Midbrain (tissue), 1 donor: ENCODE data around the gene LOXL1.
"Not testable (repeated sequence)": the region's sequence is repeated elsewhere in the genome, so short reads cannot be mapped to it uniquely, and the experiment has no call there.

Experiments
- DNase-seq: peaks from one replicate; lab custom pipeline; 2025; lab: John Stamatoyannopoulos, UW

The LOXL1 gene

DNA sequence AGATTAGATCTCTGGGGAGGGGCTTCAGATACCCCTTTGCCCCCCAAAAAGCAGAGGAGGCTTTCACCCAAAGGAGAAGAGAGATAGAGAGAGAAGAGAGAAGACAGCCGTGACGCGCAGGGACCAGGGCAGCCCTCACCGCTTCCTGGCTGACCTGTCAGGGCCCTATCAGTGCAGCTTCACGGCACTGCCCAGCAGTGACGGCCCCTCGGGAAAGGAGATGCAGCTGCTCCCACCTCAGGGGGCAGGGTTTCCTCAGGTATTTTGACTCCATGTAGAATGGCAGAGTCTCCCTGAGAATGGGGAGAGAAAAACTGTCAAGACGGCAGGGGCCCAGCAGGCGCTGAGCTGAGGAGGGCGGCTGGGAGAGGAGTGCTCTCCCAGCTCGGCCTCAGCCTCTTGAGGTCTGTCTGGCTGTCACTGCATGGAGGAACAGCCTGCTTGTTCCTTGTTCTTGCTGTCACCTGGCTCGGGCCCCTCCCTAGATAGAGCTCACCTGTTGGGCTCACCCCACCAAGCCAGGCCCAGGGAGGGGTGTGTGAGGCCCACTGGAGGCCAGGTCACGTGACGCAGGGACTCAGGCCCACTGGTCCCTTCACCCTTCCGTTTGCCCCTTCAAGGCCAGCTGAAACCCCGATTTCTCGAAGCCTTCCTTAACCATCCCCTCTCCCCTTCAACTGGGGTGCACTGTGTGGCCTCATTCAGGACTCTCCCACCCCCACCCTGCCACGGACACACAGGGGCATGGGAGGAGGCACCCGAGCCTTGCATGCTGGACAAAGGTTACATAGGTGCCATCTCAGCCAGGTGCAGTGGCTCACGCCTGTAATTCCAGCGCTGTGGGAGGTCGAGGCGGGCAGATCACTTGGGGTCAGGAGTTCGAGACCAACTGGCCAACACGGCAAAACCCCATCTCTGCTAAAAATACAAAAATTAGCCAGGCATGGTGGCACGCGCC, 28.2 kb downstream of the LOXL1 start:
- no peak for DNase-seq

DNA sequence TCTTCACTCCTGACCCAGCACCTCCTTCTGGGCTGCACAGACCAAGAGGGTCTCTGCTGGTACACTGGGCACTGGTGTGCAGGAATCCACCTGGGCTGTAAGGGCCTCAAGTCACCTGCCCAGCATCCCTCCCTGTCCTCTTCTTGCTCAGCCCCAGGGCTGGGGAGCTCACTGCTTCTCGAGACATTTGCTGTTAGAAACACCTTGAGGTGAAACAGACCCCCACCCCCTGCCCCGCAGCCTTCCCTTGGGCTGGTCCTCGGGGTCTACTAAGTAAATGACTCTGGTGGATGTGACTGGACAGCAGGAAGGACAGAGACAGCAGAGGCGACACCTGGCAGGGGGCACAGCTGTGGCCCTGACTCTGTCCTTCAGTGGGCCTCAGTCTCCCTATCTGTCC, 29.1 kb downstream of the LOXL1 start:
- DNase-seq = no peak

DNA sequence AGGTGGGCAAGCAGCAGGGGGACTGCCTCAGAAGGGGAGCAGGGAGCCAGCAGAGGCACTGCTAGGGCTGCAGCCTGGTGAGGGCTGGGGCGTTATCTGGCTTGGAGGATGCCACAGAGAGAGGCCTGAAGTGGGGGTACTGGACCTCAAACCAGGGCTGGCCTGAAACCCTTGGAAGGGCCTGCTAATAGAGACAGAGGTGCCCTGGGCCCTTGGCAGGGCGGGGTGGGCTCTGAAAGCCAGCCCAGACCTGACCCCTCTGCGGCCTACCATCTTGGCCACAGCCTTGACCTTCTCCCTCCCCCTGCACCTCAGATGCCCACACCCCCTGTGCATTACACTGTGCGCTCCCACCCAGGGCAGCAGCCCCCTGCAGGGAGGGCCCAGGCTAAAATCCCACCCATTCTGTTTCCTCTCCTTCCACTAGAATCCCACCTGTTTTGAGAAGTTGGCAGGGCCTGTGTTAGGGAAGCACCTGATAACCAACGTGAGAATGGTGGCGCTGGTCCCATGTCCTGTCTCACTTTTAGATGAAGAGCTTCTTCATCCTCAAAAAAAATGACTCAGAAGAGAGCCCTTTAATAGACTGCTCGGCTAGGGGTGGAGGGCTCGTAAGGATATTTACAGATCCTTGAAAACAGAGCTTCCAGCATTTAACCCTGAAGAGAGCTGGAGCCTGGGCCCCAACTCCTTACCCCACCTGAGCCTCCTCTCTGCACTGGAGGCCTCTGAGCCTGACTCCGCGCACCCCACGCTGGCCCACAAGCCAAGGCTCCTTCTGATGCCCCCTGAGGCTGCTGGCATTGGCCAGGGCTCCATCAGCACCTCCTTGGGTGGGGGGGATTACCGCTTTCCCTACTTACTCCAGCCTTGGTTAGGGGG, 29.8 kb downstream of the LOXL1 start:
- DNase-seq = no peak

DNA sequence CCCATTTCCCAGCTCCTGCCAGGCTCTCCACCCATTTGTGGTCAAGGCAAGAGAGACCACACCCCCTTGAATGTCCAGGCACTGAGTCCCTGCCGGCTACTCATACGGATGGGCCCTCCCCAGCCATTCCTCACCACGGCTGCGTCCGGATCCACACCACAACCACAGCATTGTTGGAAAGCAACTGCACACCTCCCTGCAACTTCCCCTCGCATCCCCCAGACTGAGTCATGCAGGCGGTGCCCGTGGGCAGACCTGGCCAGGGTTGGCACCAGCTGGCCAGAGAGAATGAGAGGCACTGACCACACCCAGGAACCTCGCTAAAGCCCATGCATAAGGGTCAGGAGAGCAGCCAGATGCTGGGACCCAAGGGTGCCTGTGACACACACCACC, 30.5 kb downstream of the LOXL1 start:
- DNase-seq = no peak

DNA sequence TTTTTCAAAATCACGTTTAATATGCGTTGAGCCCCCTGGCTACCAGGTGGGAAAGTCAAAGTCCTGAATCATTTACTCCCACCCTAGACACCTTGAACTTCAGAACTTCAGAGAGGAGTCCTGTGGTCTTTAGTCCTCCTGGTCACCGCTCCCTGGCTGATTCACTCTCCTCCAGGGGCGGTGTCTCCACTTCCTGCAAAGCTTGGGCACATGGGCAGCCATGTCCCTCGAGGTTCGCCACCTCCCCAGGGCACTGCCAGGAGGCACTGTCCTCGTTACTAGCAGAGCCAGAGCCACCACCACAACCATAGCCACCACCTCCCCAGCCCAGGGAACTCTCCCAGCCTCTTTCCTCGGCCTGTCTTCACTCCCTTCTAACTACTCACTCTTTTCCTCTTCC, 31.0 kb downstream of the LOXL1 start:
- no peak for DNase-seq

DNA sequence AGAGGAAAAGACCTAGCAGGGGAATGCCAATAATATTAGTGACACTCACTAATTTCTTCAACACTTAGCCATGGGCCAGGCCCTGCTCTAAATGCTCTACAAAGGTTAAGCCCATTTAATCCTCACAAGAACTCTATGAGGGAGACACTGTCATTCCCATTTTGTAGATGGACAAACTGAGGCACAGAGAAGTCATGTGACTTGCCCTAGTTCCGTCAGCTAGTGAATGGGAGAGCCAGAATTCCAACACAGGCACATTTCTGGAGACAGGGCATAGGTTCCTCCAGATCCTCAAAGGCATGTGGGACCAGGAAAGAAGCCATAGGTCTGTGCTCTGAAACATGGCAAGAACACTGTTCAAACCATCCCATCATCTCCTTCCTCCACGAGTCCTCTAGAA, 31.5 kb downstream of the LOXL1 start:
- DNase-seq = no peak

DNA sequence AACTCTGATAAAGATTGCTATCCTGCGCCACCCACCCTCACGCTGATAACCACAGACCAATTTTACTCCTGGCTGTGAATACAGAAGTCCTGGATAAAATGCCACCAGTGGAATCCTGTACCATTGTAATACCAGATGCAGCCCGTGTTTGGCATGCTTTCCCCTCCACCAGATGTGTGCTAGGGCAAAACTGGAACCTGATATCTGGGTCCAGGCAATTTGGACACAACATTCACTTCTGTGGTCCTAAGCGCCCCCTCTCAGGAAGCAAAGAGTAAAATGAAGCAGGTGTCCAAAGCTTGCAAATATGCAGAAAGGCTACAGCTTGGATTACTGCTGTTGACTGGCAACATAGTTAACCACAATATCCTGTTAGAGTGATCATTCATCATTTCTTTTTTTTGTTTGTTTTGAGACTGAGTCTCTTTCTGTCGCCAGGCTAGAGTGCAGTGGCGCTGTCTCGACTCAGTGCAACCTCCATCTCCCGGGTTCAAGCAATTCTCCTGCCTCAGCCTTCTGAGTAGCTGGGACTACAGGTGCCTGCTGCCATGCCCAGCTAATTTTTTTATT, 32.8 kb downstream of the LOXL1 start:
- DNase-seq = no peak

DNA sequence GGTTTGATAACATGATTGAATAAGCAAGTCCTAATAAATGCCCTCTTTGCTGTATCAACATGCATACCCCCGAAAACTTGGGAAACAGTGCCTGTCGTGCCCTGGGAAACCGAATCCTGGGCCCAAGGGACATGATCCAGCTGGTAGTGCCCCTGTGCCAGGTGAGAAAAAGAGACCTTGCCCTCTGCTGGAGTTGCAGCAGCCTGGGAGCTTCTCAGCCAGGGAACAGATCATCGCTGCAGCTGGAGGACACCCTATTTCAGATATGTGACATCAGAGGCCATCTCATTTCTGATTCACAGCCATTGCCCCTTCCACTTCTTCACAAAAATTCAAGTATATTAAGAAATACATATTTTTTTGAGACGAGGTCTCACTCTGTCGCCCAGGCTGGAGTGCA, 33.5 kb downstream of the LOXL1 start:
- DNase-seq = no peak

DNA sequence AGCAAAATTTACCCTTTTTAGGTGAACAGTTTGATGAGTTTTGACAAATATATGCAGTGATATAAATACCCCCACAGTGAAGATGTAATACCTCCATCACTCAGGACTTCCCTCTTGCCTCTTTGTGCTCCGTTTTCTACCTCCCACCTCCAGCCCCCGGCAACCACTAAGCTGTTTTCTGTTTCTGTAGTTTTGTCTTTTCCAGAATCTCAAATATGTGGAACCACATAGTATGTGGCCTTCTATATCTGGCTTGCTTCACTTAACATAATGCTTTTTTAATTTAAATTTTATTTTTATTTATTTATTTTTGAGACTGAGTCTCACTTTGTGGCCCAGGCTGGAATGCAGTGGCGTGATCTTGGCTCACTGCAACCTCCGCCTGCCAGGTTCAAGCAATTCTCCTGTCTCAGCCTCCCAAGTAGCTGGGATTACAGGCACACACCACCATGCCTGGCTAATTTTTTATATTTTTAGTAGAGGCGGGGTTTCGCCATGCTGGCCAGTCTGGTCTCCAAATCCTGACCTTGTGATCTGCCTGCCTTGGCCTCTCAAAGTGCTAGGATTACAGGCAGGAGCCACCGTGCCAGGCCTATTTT, 34.3 kb downstream of the LOXL1 start:
- DNase-seq = not testable (repeated sequence)

DNA sequence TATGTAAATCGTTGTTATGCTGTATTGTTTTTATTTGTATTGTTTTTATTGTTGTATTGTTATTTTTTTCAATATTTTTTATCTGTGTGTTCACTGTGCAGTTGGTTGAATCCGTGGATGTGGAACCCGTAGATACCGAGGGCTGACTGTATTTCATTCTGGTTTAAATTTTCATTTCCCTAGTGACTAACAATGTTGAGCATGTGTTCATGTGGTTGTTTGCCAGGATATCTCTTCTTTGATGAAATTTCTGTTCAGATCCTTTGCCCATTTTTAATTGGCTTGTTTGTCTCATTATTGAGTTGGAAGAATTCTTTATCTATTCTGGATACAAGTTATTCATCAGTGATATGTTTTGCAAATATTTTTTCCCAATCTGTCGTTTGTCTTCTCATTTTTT, 36.2 kb downstream of the LOXL1 start:
- DNase-seq = no peak

DNA sequence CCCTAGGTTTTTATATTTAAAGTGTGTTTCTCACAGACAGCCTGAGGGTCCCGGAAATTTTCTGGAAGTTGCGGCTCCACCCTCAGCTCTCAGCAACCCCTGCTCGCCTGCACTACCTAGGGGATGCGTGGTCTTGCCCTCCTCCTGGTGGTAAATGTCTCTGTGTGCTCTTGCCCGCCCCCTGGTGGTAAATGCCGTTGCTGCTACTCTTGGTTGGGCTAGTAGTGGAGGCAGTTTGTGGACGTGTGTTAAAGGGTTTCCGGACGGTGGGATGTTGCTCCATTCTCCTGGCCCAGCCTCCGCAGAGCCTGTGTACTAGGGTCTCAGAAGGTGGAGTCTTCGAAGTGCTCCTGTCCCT, 38.5 kb downstream of the LOXL1 start:
- DNase-seq = peak; percentile 51

DNA sequence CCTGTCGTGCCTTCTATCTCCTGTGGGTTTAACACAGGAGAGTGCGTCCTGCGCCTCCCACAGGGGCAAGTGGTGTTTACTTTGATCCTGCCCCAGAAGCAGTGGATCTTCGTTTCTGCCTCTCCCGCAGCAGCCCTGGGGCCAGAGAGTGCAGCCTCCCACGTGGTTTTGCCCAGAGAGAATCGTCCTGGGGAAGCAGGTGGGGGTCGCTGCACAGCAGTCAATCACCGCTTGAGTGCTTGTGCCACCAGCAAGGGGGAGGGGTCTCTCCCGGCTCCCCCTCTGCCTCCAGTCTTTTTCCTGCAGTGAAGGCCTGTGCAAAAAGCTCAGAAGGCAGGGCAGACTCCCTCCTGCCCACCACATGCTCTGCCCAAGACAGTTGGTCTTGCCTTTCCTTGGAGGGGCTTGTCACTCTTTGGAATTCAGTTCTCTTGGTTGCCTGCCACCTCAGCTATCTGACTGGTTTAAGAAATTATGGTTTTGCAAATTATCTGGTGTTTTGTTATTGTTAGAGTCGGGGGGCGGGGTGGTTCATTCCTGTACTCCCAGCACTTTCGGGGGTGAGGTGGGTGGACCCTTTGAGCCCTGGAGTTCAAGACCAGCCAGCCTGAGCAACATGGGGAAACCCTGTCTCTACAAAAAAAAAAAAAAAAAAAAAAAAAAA, 39.0 kb downstream of the LOXL1 start:
- no peak for DNase-seq

DNA sequence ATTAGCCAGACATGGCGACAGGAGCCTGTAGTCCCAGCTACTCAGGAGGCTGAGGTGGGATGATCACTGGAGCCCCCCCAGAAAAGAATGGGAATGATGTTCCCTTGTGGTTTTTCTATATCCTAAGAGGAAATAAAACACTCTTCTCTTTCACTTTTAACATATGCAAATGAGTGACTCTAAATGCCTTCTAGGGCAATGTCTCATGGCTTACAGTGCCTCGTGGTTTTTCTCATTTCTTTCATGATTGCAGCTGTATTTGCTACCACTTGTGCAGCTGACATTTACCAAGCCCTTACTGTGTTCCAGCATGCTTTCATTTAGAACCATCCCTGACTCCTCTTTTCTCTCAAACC, 39.5 kb downstream of the LOXL1 start:
- no peak for DNase-seq

DNA sequence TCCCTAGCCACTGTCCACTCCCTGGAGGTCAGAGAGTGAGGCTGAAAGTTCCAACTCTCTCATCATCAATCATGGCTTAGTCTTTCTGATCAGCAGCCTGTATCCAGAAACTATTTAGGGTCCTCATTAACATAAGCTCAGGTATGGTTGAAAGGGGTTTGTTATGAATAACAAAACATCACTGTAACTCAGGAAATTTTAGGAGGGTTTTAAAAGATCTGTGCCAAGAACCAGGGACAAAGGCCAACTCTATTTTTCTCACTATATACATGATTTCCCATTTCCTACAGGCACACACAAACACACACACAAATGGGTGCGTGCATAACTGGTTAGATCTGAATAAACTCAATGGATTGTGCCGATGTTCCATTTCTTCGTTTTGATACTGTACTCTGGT, 42.2 kb downstream of the LOXL1 start:
- no peak for DNase-seq

DNA sequence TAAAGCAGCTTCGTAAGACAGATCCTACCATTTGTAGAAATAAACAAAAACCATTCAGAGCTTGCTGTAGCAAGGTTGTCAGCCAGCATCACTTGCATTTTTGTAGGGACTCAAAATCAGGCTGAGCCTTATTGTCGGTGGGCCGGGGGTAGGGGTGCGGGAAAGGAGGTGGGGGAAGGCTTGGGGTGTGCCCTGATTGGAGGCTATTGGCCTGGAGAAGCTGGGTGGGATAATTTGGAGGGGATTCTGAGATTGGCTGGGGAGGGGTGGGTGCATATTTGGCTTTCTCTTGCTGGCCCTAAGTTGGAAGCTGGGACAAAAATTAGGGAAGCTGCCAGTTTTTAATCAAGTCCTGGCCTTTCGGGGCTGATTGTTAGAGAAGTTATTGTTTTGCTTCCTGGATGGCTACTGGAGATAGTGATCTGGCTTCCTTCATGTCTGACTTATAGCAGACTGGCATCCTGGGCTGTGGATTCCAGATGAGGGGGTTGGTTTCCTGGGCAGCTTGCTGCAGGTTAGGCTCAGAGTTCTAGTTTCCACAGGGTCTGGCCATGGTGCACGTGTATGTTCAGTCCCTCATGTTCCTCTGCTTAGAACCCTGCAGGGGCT, 43.0 kb downstream of the LOXL1 start:
- no peak for DNase-seq

DNA sequence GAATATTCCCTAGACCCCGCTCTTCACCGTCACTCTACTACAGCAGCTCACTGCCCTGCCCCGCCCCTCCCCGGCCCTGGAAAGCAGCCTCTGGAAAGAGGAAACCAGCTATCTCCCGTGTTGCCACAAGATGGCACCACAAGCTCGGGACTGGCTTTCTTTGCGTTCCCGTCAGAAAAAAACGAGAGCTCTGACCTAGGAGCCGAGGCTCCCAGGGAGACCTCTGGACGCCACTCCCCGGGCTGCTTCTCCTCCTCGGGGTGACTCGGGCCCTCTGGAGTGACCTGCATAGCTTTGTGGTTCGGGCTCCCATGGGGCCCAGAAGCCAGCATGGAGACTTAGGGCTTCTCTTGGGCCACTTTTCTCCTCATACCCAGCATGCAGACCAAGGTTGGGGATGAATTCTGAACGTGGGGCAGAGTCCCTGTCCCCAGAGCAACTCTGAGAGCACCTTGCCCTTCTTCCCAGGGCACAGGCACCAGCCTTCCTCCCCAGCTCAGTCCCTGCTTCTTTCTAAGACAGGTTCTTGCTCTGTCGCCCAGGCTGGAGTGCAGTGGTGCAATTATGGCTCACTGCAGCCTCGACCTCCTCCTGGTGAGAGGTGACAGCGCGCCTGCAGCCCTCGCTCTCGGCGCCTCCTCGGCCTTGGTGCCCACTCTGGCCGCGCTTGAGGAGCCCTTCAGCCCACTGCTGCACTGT, 46.9 kb downstream of the LOXL1 start:
- DNase-seq = peak; percentile 80

DNA sequence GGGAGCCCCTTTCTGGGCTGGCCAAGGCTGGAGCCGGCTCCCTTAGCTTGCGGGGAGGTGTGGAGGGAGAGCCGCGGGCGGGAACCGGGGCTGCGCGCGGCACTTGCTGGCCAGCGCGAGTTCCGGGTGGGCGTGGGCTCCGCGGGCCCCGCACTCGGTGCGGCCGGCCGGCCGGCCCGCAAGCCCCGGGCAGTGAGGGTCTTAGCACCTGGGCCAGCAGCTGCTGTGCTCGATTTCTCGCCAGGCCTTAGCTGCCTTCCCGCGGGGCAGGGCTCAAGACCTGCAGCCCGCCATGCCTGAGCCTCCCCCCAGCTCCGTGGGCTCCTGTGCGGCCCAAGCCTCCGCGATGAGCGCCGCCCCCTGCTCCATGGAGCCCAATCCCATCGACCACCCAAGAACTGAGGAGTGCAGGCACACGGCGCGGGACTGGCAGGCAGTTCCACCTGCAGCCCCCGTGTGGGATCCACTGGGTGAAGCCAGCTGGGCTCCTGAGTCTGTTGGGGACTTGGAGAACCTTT, 47.5 kb downstream of the LOXL1 start:
- not testable (repeated sequence) for DNase-seq

DNA sequence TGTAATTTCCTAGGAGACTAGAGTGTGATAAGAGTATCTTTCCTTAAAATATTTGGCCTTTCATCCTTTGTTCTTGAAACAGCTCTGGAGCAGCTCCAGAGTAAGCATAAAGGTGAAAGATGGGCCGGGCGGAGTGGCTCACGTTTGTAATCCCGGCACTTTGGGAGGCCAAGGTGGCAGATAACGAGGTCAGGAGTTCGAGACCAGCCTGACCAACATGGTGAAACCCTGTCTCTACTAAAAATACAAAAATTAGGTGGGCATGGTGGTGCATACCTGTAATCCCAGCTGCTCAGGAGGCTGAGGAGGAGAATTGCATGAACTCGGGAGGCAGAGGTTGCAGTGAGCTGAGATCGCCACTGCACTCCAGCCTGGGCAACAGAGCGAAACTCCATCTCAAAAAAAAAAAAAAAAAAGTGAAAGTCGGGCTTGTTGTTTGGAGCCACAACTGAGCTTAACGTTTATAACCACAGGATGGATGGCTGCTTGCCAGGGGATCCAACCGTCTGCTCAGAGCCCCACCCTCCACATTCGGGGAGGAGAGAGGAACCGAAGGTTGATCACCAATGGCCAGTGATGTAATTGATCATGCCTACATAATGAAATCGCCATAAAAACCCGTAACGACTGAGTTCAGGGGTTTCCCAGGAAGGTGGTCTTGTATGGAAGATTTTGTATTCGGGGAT, 49.3 kb downstream of the LOXL1 start:
- not testable (repeated sequence) for DNase-seq

DNA sequence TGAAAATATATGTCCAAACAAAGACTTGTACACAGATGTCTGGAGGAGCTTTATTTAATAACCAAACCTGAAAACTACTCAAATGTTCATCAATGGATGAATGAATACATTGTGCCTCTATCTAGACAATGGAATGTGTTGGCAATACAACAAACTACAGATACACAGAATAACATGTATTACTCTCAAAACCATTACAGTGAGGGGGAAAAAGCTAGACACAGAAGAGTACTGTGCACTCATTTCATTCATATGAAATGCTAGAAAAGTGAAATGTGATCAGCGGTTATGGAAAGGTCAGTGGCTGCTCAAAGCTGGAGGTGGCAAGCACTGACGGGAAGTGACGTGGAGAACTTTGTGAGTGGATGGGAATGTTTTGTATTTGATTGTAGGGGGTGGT, 52.6 kb downstream of the LOXL1 start:
- DNase-seq = no peak

DNA sequence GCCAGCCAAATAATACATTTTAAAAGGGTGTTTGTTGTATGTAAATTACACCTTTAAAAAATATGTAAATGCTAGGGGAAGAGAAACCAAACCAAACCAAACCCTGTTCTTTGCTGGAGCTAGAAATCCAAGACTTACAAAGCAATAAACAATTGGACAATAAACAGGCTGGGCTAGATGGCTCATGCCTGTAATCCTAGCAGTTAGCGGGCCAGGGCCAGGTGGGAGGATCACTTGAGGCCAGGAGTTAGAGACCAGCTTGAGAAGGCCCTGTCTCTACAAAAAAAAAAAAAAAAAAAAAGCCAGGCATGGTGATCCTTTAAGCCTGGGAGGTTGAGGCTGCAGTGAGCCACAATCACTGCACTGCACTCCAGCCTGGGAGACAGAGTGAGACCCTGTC, 53.4 kb downstream of the LOXL1 start:
- no peak for DNase-seq
